Karpas-422 (cell line): ENCODE results near the gene ARPIN. TPM values are rescaled to one million over a fixed set of nuclear protein-coding genes. Genes with fewer than 3 reads are reported as not detected.
"Not testable (repeated sequence)": the region's sequence is repeated elsewhere in the genome, so short reads cannot be mapped to it uniquely, and the experiment has no call there.

Experiments used
- DNase-seq: peaks from one replicate; pipeline ENCODE4 v3.0.0-alpha.2; 2015
- H2AFZ ChIP-seq: fragments of 200-600 bp; sonication (generic); 2 replicates; pipeline ENCODE4 v1.6.1; 2014; ENCODE audit warnings: antibody characterized with exemption, low read length, mixed read lengths
- H3K27ac ChIP-seq: fragments of 200-600 bp; sonication (generic); 2 replicates; pipeline ENCODE4 v1.5.1; 2014; ENCODE audit warnings: mild to moderate bottlenecking, low read length, moderate library complexity
- H3K27me3 ChIP-seq: fragments of 200-600 bp; sonication (generic); 2 replicates; pipeline ENCODE4 v1.6.1; 2014; ENCODE audit warnings: low read length, mixed read lengths
- H3K36me3 ChIP-seq: fragments of 200-600 bp; sonication (generic); 2 replicates; pipeline ENCODE4 v1.6.1; 2014; ENCODE audit warnings: low read length, mixed read lengths; ENCODE audit not compliant: insufficient read depth
- H3K4me1 ChIP-seq: fragments of 200-600 bp; sonication (generic); 2 replicates; pipeline ENCODE4 v1.6.1; 2014; ENCODE audit warnings: mild to moderate bottlenecking, low read length, mixed read lengths
- H3K4me2 ChIP-seq: fragments of 200-600 bp; sonication (generic); 2 replicates; pipeline ENCODE4 v1.6.1; 2014; ENCODE audit warnings: low read length, low read depth, mild to moderate bottlenecking; ENCODE audit not compliant: poor library complexity, severe bottlenecking
- H3K4me3 ChIP-seq: fragments of 200-600 bp; sonication (generic); 2 replicates; pipeline ENCODE4 v1.5.1; 2014; ENCODE audit warnings: mild to moderate bottlenecking, antibody characterized with exemption, low read length, mixed read lengths
- H3K79me2 ChIP-seq: fragments of 200-600 bp; sonication (generic); 2 replicates; pipeline ENCODE4 v1.6.1; 2014; ENCODE audit warnings: mild to moderate bottlenecking, low read length, mixed read lengths
- H3K9ac ChIP-seq: fragments of 200-600 bp; sonication (generic); 2 replicates; pipeline ENCODE4 v1.6.0; 2014; ENCODE audit warnings: low read length
- H3K9me2 ChIP-seq: fragments of 200-600 bp; sonication (generic), shearing (Covaris generic); replicated peaks from 2 replicates; pipeline ENCODE4 v1.6.0; 2014; ENCODE audit warnings: mild to moderate bottlenecking, low read length, moderate library complexity; ENCODE audit not compliant: insufficient read depth
- H3K9me3 ChIP-seq: fragments of 300-700, 200-600 bp; sonication (generic); 2 replicates; pipeline ENCODE4 v1.6.1; 2014; ENCODE audit warnings: low read length, mixed read lengths
- H4K20me1 ChIP-seq: fragments of 200-600 bp; sonication (generic); 2 replicates; pipeline ENCODE4 v1.6.1; 2014; ENCODE audit warnings: mild to moderate bottlenecking, antibody characterized with exemption, low read length, low read depth; ENCODE audit not compliant: insufficient read depth
- total RNA-seq: library from RNA; depleted of rRNA; stranded (reverse); fragments of >200 nt; shearing (Covaris generic); gene quantifications from 2 replicates; pipeline ENCODE4 v1.2.3, GENCODE V29; 2014; ENCODE audit warnings: low replicate concordance

ARPIN gene
- total RNA-seq, 1 experiment from 2014 or later = not detected

GRCh38 chr15:89863918-89864317 is 48.8 kb downstream of the ARPIN start:
- H3K9ac ChIP-seq = no peak overlapping the region
- DNase-seq = no peak
- H3K36me3 ChIP-seq = no peaks in the 10 kb centered on the region

GRCh38 chr15:89860891-89861290 is 51.9 kb downstream of the ARPIN start:
- H2AFZ ChIP-seq = no peak overlapping the region
- H3K4me2 ChIP-seq = no peak overlapping the region
- H3K27ac ChIP-seq = no peak overlapping the region
- H3K4me1 ChIP-seq = peaks cover 5% of the 10 kb centered on the region
- 0 out of 2 replicates have a peak, but pooled peaks cover 3% of the 10 kb centered on the region for H3K79me2 ChIP-seq
- H4K20me1 ChIP-seq = no peaks in the 10 kb centered on the region
- no peak overlapping the region for H3K4me3 ChIP-seq
- no peaks in the 10 kb centered on the region for H3K27me3 ChIP-seq
- peaks cover 5% of the 10 kb centered on the region; the same call in 1 of the 2 replicates for H3K36me3 ChIP-seq
- H3K9me2 ChIP-seq = no peaks in the 10 kb centered on the region
- H3K9ac ChIP-seq = no peak overlapping the region
- no peak for DNase-seq
- H3K9me3 ChIP-seq = no peaks in the 10 kb centered on the region

More at GRCh38 chr15:89863918-89864317, 48.8 kb downstream of the ARPIN start:
- Histone ChIP-seq H2AFZ (no peak overlapping the region), H3K4me3 (no peak overlapping the region), H3K4me1 (no peaks in the 10 kb centered on the region), H4K20me1 (no peaks in the 10 kb centered on the region), H3K27ac (no peak overlapping the region), H3K9me3 (no peaks in the 10 kb centered on the region), H3K79me2 (no peaks in the 10 kb centered on the region), H3K9me2 (no peaks in the 10 kb centered on the region), H3K4me2 (no peak overlapping the region), H3K27me3 (no peaks in the 10 kb centered on the region)

DNA sequence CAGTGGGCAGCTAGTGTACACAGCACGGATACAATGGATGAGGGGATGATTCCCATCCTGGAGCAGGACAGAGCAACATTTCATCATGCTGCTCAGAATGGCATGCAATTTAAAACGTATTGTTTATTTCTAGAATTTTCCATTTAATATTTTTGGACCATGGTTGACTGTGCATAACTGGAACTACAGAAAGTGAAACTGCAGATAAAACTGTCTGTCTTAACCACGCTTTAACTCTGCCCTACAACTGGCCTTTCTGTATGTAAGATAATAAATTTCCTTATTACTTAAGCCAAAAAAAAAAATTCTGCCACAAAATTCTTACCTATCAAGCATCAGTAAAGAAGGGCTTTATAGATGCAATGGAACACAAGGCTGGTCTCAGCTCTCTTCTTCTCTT is 52.3 kb downstream of the ARPIN start:
- Histone ChIP-seq H3K36me3 (peaks cover 5% of the 10 kb centered on the region; the same call in 1 of the 2 replicates), H2AFZ (no peak overlapping the region), H3K9ac (no peak overlapping the region), H3K4me2 (no peak overlapping the region), H3K9me2 (no peaks in the 10 kb centered on the region), H3K27ac (no peak overlapping the region), H3K27me3 (no peaks in the 10 kb centered on the region), H3K4me1 (peaks cover 6% of the 10 kb centered on the region), H3K4me3 (no peak overlapping the region), H3K79me2 (0 out of 2 replicates have a peak, but pooled peaks cover 3% of the 10 kb centered on the region), H4K20me1 (no peaks in the 10 kb centered on the region), H3K9me3 (no peaks in the 10 kb centered on the region)
- DNase-seq = no peak

- Histone ChIP-seq H3K9ac (no peak overlapping the region), H3K27ac (no peak overlapping the region), H3K4me1 (peaks cover 6% of the 10 kb centered on the region), H3K79me2 (0 out of 2 replicates have a peak, but pooled peaks cover 3% of the 10 kb centered on the region), H3K9me3 (no peaks in the 10 kb centered on the region), H3K4me2 (no peak overlapping the region), H3K9me2 (no peaks in the 10 kb centered on the region), H2AFZ (no peak overlapping the region), H4K20me1 (no peaks in the 10 kb centered on the region), H3K4me3 (no peak overlapping the region), H3K27me3 (no peaks in the 10 kb centered on the region), H3K36me3 (peaks cover 5% of the 10 kb centered on the region; the same call in 1 of the 2 replicates)
- no peak for DNase-seq
Observed at GRCh38 chr15:89858661-89859458, 53.9 kb downstream of the ARPIN start.

DNA sequence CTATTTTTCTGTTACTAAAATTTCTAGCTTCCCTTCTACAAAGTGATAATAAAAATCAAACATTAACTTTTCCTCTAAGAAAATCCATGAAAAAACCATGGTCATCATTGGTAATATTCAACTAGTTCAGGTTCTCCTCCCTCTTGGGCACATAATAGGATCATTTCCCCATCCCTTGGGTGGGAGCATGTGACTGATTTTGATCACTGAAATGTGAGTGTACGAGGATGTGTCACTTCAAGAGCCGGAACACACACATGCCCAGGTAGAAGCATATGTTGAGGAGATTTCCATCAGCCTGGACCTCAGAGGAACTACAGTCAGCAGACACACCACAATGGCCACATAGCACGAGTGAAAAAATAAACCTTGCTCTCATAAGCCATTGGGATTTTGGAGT is 55.1 kb downstream of the ARPIN start:
- no peak overlapping the region for H2AFZ ChIP-seq
- H3K4me3 ChIP-seq = no peak overlapping the region
- no peaks in the 10 kb centered on the region for H3K9me2 ChIP-seq
- H3K9ac ChIP-seq = no peak overlapping the region
- no peak overlapping the region for H3K27ac ChIP-seq
- no peak for DNase-seq
- H3K27me3 ChIP-seq = no peaks in the 10 kb centered on the region
- peaks cover 5% of the 10 kb centered on the region; the same call in 1 of the 2 replicates for H3K36me3 ChIP-seq
- 0 out of 2 replicates have a peak, but pooled peaks cover 3% of the 10 kb centered on the region for H3K79me2 ChIP-seq
- peaks cover 12% of the 10 kb centered on the region for H3K4me1 ChIP-seq
- no peaks in the 10 kb centered on the region for H3K9me3 ChIP-seq
- H3K4me2 ChIP-seq = no peak overlapping the region
- no peaks in the 10 kb centered on the region for H4K20me1 ChIP-seq

- 0 out of 2 replicates have a peak, but pooled peaks cover 3% of the 10 kb centered on the region for H3K79me2 ChIP-seq
- no peak overlapping the region for H3K4me2 ChIP-seq
- H3K9me2 ChIP-seq = no peaks in the 10 kb centered on the region
- H4K20me1 ChIP-seq = no peaks in the 10 kb centered on the region
- peak; percentile 57 for DNase-seq
- peaks cover 29% of the 10 kb centered on the region for H3K4me1 ChIP-seq
- no peaks in the 10 kb centered on the region for H3K9me3 ChIP-seq
- no peak overlapping the region for H2AFZ ChIP-seq
- no peak overlapping the region for H3K4me3 ChIP-seq
- H3K27me3 ChIP-seq = no peaks in the 10 kb centered on the region
- peaks cover 11% of the 10 kb centered on the region; the same call in 1 of the 2 replicates for H3K36me3 ChIP-seq
- H3K27ac ChIP-seq = no peak overlapping the region
- H3K9ac ChIP-seq = no peak overlapping the region
Observed at GRCh38 chr15:89855948-89856347, 56.8 kb downstream of the ARPIN start.

DNA sequence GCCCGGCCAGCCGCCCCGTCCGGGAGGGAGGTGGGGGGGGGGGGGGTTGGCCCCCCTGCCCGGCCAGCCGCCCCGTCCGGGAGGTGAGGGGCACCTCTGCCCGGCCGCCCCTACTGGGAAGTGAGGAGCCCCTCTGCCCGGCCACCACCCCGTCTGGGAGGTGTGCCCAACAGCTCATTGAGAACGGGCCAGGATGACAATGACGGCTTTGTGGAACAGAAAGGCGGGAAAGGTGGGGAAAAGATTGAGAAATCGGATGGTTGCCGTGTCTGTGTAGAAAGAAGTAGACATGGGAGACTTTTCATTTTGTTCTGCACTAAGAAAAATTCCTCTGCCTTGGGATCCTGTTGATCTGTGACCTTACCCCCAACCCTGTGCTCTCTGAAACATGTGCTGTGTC is 57.9 kb downstream of the ARPIN start:
- H3K4me3 ChIP-seq, H3K9me3 ChIP-seq, H3K9ac ChIP-seq, DNase-seq, H3K9me2 ChIP-seq, H3K4me2 ChIP-seq, H3K27me3 ChIP-seq, H3K79me2 ChIP-seq, H2AFZ ChIP-seq, H4K20me1 ChIP-seq, H3K27ac ChIP-seq: not testable (repeated sequence)
- peaks cover 33% of the 10 kb centered on the region for H3K4me1 ChIP-seq
- H3K36me3 ChIP-seq = peaks cover 15% of the 10 kb centered on the region; the same call in 1 of the 2 replicates

DNA sequence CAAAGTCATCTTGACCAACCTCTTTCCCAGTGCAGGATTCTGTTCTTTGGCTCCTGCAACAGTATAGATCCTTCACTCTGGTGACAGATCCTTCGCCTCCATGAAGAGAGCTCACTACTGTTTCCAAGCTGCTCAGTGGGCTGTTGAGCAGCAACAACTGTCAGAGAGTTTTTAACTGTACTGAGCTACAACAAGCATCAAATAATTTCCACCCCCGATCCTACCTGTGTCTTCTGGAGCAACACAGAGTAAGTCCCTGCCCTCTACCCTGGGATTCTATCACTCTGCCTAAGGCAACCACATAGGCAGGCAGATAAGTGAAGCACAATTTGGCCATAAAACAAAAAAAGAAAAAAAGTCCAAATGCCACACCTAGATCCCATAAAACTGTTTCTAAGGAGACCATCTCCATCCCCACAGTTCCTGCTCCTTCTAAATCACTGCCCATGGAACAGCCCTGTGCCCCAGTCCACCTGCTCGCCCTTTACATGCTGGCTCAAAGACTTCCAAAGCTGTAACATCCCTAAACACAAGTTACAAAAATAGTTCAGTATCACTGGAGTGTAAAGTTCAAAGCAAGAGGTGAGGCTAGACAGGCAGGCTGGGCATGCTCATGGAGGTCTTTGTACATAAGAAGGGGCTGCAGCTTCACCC is 60.3 kb downstream of the ARPIN start:
- Histone ChIP-seq H3K9ac (no peak overlapping the region), H3K9me3 (no peaks in the 10 kb centered on the region), H3K27ac (peak overlapping the region; percentile 62; the same call in 1 of the 2 replicates), H2AFZ (no peak overlapping the region), H3K4me2 (no peak overlapping the region), H3K4me3 (no peak overlapping the region), H3K36me3 (peaks cover 15% of the 10 kb centered on the region; the same call in 1 of the 2 replicates), H3K27me3 (no peaks in the 10 kb centered on the region), H4K20me1 (no peaks in the 10 kb centered on the region), H3K79me2 (0 out of 2 replicates have a peak, but pooled peaks cover 3% of the 10 kb centered on the region), H3K9me2 (no peaks in the 10 kb centered on the region), H3K4me1 (peaks cover 39% of the 10 kb centered on the region)
- DNase-seq = no peak
